ENCODE results near the gene PACRG.

The PACRG gene

DNA sequence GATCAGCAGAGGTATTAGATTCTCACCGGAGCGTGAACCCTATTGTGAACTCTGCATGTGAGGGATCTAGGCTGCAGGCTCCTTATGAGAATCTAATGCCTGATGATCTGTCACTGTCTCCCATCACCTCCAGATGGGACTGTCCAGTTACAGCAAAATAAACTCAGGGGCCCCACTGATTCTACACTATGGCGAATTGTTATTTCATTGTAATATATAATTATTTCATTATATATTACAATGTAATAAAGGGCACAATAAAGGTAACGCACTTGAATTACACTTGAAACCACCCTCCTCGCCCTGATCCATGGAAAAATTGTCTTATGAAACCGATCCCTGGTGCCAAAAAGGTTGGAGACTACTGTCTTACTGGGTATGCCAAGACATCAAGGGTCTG, 18.8 kb upstream of the PACRG start:
- TF ChIP-seq SIN3A (IDR thresholded peaks at IDR 0.05; ENCODE audit: borderline replicate concordance, insufficient read depth, low read length) (no peak), POLR2AphosphoS5 (IDR thresholded peaks at IDR 0.05; ENCODE audit: low read depth, low read length) (no peak), FOXP2 (optimal IDR thresholded peaks at IDR 0.05; ENCODE audit: borderline replicate concordance, extremely low read depth, extremely low read length, insufficient read depth) (no peak), TAF1 (IDR thresholded peaks at IDR 0.05; ENCODE audit: borderline replicate concordance, insufficient read depth, low read length) (no peak)
- TF ChIP-seq, protein P1, sequence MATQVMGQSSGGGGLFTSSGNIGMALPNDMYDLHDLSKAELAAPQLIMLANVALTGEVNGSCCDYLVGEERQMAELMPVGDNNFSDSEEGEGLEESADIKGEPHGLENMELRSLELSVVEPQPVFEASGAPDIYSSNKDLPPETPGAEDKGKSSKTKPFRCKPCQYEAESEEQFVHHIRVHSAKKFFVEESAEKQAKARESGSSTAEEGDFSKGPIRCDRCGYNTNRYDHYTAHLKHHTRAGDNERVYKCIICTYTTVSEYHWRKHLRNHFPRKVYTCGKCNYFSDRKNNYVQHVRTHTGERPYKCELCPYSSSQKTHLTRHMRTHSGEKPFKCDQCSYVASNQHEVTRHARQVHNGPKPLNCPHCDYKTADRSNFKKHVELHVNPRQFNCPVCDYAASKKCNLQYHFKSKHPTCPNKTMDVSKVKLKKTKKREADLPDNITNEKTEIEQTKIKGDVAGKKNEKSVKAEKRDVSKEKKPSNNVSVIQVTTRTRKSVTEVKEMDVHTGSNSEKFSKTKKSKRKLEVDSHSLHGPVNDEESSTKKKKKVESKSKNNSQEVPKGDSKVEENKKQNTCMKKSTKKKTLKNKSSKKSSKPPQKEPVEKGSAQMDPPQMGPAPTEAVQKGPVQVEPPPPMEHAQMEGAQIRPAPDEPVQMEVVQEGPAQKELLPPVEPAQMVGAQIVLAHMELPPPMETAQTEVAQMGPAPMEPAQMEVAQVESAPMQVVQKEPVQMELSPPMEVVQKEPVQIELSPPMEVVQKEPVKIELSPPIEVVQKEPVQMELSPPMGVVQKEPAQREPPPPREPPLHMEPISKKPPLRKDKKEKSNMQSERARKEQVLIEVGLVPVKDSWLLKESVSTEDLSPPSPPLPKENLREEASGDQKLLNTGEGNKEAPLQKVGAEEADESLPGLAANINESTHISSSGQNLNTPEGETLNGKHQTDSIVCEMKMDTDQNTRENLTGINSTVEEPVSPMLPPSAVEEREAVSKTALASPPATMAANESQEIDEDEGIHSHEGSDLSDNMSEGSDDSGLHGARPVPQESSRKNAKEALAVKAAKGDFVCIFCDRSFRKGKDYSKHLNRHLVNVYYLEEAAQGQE (IDR thresholded peaks at IDR 0.05; ENCODE audit: insufficient read depth in 1 of 2, low read depth in 2 of 2, low read length in 2 of 2) = no peak

DNA sequence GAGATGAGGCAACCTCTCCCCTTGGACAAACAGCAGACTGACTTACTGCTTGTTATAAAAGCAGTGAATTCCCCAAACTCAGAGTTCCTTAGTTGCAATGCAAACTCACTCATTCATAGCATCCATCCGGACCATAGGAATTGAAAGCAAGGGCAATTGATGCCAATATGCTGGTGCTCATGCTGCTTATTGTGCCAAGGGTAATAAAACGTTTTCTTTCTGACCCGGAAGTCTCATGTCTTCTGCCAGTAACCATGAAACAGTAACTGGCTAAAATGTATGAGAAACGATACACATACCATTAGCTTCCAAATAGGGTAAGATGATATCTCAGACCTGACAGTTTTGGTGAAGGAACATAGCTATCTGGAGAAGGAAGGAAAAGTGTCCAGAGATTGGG, 18.3 kb upstream of the PACRG start:
- TF ChIP-seq, protein P1 (IDR thresholded peaks at IDR 0.05; ENCODE audit: insufficient read depth in 1 of 2, low read depth in 2 of 2, low read length in 2 of 2) = no peak
- TF ChIP-seq TAF1 (IDR thresholded peaks at IDR 0.05; ENCODE audit: borderline replicate concordance, insufficient read depth, low read length) = no peak
- TF ChIP-seq FOXP2 (optimal IDR thresholded peaks at IDR 0.05; ENCODE audit: borderline replicate concordance, extremely low read depth, extremely low read length, insufficient read depth) = no peak
- TF ChIP-seq POLR2AphosphoS5 (IDR thresholded peaks at IDR 0.05; ENCODE audit: low read depth, low read length) = no peak
- no peak for TF ChIP-seq SIN3A (IDR thresholded peaks at IDR 0.05; ENCODE audit: borderline replicate concordance, insufficient read depth, low read length)

DNA sequence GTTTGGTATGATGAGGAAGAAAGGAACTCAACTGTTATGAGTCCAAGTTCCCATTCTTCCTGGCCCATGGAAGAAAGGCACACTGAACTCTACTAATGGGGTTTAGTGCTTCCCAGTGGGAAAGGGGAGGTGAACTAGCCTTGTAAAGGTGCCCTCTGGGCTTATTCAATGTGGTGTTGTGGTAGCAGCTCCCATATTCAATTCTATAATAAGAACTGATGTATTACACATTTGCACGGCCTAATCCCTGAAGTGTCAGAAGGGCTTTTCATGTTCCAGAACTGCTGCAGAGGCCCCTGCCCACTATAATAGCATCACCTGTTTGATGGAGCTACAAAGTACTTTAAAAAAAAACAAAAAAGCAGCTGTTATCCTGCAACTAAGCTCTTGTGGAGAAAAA, 17.4 kb upstream of the PACRG start:
- no peak for TF ChIP-seq TAF1 (IDR thresholded peaks at IDR 0.05; ENCODE audit: borderline replicate concordance, insufficient read depth, low read length)
- TF ChIP-seq FOXP2 (optimal IDR thresholded peaks at IDR 0.05; ENCODE audit: borderline replicate concordance, extremely low read depth, extremely low read length, insufficient read depth) = no peak
- TF ChIP-seq POLR2AphosphoS5 (IDR thresholded peaks at IDR 0.05; ENCODE audit: low read depth, low read length) = no peak
- TF ChIP-seq, protein P1 (IDR thresholded peaks at IDR 0.05; ENCODE audit: insufficient read depth in 1 of 2, low read depth in 2 of 2, low read length in 2 of 2) = no peak

DNA sequence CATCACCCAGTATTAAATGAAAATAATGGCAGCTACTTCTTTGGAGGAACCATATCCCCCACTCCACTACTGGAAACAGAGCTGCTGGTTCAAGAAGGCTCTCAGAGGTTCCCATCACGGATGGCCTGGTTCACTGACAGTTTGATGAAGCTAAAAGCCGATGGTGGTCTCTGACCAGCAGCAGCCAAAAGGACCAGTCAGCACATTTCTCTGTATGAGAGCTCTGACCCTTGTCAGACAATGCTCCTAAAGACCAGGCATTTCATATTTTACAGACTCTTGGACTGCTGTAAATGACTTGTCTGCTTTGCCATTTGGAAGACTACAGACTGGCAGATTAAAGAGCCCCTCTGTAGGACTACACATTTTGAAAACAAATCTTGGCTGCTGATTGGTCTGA, 16.8 kb upstream of the PACRG start:
- TF ChIP-seq FOXP2 (optimal IDR thresholded peaks at IDR 0.05; ENCODE audit: borderline replicate concordance, extremely low read depth, extremely low read length, insufficient read depth) (no peak), TAF1 (IDR thresholded peaks at IDR 0.05; ENCODE audit: borderline replicate concordance, insufficient read depth, low read length) (no peak), POLR2AphosphoS5 (IDR thresholded peaks at IDR 0.05; ENCODE audit: low read depth, low read length) (no peak), SIN3A (IDR thresholded peaks at IDR 0.05; ENCODE audit: borderline replicate concordance, insufficient read depth, low read length) (no peak)
- TF ChIP-seq, protein P1 (IDR thresholded peaks at IDR 0.05; ENCODE audit: insufficient read depth in 1 of 2, low read depth in 2 of 2, low read length in 2 of 2) = no peak

DNA sequence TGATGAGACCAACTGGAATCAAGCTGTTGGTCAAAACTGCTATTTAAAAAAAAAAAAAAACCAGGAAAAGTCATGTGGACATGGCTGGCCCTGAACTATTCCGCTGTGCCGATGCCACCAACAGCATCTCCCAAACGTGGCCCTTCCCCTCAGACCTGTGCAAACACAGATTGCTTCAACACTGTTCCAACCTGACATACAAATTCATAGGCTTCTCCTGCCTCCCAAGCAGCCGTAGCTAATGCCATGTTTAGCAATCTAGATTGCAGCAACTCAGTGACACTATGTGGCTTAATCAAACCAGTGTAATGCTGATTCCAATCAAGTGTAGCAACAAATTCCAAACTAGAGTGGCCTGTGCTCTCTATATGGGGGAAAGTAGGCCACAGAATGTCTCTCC, 16.4 kb upstream of the PACRG start:
- TF ChIP-seq FOXP2 (optimal IDR thresholded peaks at IDR 0.05; ENCODE audit: borderline replicate concordance, extremely low read depth, extremely low read length, insufficient read depth) = no peak
- TF ChIP-seq, protein P1 (IDR thresholded peaks at IDR 0.05; ENCODE audit: insufficient read depth in 1 of 2, low read depth in 2 of 2, low read length in 2 of 2) = no peak
